ENCODE data around the gene GPR132. TPM values are rescaled to one million over a fixed set of nuclear protein-coding genes. Genes with fewer than 3 reads are reported as not detected.
A peak's percentile ranks its signal among the peaks of the same experiment; 100 is the strongest.

Gene GPR132
- total RNA-seq, 1 experiment from 2014 or later, result not detected

GRCh38 chr14:105020815-105021655, 44.2 kb downstream of the GPR132 start, which contains the start of gene CDCA4:
Gene CDCA4 (minus strand): TSS chr14:105021083. CDS start chr14:105011929, 9,154 bp downstream.
- peak; percentile 91 for DNase-seq (ENCODE audit: low read depth)

DNA sequence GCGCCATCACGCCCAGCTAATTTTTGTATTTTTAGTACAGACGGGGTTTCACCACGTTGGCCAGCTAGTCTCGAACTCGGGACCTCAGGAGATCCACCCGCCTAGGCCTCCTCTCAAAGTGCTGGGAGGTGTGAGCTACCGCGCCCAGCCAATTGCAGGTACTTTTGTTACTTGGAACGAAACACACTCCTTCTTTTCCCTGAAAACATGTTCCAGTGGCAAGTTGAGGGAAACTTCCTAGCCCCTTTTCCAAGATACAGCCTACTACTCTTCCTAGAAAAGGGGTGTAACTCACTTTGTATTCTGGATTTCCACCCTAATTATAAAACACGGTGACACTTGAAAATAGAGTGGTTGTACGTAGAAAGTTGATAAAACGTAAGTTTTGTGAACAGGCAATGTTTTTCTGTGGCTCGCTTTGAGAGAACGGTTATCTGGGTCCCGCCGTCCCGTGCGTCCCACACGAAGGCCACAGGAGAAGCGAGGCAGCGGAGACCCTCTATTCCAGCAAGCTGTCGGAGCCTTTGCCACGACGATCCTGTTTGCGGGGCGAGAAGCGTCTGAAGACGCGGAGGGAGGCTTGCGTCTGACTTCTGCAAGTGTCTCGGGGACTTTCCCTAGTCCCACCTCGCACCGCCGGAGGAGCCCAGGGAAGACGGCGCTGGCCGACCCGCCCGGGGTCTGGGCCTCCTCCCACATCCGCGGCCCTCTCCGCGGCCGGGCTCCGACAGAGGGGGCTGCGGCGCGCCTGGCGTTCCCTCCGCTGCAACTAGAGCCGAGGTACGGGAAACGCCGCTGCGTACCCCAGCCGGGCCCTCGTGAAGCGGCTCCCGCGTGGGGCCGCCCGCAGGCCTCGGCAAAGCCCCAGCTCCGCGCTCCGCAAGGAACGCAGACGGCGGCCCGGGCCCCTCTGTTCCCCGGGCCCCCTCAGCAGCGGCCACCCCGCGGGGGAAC, 45.1 kb downstream of the GPR132 start:
- peak; percentile 25 for DNase-seq (ENCODE audit: low read depth)

- no peak for DNase-seq (ENCODE audit: low read depth)
Measured at GRCh38 chr14:105018414-105018813, 46.8 kb downstream of the GPR132 start.

- DNase-seq (ENCODE audit: low read depth), result no peak
Measured at GRCh38 chr14:105015905-105016304, 49.3 kb downstream of the GPR132 start.

DNA sequence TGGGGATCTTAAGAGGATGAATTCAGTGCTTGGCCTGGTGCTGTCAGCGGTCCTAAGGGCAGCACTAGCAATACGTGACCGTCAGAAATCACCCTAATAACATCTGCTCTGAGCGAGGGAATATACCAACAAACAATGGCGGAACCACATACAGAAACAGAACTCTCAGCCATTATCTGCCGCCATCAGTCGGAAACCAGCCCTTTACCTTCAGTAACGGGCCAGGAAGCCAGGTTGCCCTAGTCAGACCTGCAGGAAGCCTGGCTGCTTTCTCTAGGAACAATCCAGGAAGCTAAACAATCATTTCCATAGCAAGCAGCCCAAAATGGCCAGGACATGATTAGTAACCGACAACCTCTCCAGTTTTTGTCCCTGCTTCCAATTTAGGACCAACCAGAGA, 50.0 kb downstream of the GPR132 start:
- no peak for DNase-seq (ENCODE audit: low read depth)

- DNase-seq (ENCODE audit: low read depth), result no peak
Measured at GRCh38 chr14:105014631-105015030, 50.6 kb downstream of the GPR132 start.

DNA sequence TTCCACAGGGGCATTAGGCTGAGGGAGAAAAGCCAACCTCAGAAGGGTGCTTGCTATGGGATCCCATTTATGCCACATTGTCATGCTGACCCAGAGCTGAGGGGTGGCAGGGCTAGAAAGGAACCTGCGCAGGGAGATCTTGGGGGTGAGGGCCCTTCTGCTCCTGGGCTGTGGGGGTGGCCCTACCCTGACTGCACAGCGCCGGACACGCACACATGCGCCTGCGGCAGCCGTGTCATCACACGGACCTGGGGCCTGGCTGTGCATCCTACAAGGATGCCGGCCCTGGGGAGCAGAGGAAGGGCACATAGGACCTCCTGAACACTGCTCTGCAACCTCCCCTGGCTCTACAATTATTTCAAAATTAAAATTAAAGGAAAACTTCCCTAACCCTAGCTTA, 51.2 kb downstream of the GPR132 start:
- no peak for DNase-seq (ENCODE audit: low read depth)

- DNase-seq (ENCODE audit: low read depth), result peak; percentile 9
Measured at GRCh38 chr14:105013150-105013785, 52.0 kb downstream of the GPR132 start.

GRCh38 chr14:105012171-105012985, 52.9 kb downstream of the GPR132 start:
- DNase-seq (ENCODE audit: low read depth), result no peak

GRCh38 chr14:105011312-105011990, 53.8 kb downstream of the GPR132 start:
- DNase-seq (ENCODE audit: low read depth), result no peak

- DNase-seq (ENCODE audit: low read depth), result no peak
Measured at GRCh38 chr14:105010891-105011291, 54.3 kb downstream of the GPR132 start.

- DNase-seq (ENCODE audit: low read depth), result no peak
Measured at GRCh38 chr14:105010106-105010505, 55.1 kb downstream of the GPR132 start.

DNA sequence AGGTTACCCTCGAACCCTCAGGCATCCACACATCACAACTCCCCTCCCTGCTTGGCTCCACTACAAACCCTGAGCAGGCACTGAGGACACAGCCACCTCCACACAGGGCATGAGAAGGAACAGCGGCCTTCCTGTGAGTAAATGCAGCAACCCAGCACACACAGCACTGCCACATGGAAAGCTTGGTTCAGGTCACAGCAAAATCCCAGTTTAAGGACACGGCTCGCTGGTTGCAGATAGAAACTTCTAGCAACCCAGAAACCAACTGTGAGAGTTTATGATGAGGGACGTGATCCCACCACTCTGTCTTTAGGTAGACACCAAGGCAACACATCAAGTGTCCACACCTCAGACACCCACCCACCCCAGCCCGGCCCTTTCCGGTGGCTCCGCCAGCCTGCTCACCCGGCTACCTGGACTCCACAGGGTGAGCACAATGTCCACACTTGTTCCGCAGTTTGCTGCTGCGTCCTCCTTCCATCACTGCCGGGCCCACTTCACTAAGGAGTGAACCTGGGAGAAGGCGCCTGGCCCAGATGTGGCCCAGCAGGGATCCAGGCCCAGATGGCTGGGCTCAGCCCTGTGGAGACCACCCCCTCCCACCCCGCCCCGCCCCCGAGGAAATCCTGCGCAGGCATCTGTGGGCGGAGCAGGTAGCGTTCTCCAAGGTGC, 57.5 kb downstream of the GPR132 start:
- DNase-seq (ENCODE audit: low read depth), result no peak

GRCh38 chr14:105006831-105007592, 58.2 kb downstream of the GPR132 start:
- no peak for DNase-seq (ENCODE audit: low read depth)

DNA sequence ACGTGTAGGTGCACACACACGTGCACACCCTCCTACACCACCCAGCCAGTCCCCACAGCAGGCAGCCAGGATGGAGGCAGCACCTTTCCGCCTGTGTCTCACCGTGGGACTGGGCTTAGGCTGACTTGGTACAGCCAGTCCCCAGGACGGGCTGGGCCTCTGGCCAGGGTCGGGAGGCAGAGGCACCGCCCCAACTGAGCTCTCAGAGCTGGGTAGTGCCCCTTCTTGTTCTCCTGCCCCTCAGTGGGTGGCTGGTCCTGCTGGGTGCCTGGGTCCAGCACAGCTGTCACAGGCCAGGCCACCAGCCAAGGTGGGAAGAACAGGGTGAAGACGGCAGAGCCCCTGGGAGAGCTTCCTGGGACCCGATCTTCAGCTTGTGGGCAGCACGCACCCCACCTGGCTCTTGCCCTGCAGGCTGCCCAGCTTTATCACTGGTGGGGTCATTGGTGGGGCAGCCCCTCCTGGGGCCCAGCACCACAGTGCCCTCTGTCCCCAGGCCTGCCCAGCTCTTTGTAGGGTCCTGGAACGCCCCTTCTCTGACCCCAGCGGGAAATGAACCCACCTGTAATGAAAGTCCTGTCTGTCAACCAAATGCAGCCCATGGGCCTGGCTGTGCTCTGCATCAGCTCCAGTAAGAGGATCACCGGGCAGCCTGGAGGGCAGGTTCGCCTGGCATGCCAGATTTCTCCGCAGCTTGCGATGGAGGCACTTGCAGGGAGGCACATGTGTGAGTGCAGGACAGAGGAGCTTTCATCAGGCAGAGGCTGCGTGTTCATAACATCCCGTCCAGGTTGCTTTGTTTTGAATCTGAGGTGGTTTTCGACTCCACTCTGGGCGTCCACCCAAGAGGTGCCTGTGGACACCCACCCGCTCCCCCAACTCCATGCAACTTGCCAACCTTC, 59.0 kb downstream of the GPR132 start:
- DNase-seq (ENCODE audit: low read depth), result no peak

DNA sequence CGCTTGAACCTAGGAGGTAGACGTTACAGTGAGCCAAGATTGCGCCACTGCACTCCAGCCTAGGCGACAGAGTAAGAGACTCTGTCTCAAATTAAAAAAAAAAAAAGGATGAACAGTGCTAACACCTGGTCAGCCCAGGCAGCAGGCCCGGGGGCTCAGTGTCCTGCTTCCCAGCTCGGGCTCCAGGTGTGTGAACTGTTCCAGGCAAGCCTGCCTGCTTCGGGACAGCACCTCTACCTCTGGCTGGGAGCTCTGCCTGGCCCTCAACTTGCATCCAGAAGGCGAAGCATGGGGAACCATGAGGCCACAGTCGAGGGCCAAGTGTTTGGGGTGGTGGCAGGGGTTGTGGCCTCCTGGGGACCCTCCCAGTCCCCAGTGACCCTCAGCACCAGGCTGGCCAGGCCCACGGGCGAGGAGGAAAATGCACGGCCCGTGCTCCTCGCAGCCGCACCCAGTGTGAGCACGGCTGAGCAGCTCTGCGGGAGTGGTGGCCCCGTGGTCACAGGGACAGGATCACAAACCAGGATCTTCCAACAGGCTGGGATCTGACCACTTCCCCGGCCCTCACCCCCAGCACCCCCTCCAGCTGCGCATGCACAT, 59.8 kb downstream of the GPR132 start:
- DNase-seq (ENCODE audit: low read depth), result no peak
